ENCODE results near the gene RMP24.
"Not testable (repeated sequence)": the region's sequence is repeated elsewhere in the genome, so short reads cannot be mapped to it uniquely, and the experiment has no call there.

RMP24 gene

GRCh38 chr18:36017232-36017631 is 44.8 kb downstream of the RMP24 start:
- no peaks in the 10 kb centered on the region for H3K36me3 ChIP-seq (ENCODE audit: insufficient read depth, low read length)
- no peaks in the 10 kb centered on the region for H3K27me3 ChIP-seq (ENCODE audit: insufficient read depth, low read length)
- no peak overlapping the region for H3K4me3 ChIP-seq (ENCODE audit: low read length)
- no peak overlapping the region for H2AFZ ChIP-seq (ENCODE audit: low read depth, low read length)
- H3K4me1 ChIP-seq (ENCODE audit: insufficient read depth, low read length): no peaks in the 10 kb centered on the region
- no peaks in the 10 kb centered on the region for H3K9me3 ChIP-seq (ENCODE audit: low read length)

DNA sequence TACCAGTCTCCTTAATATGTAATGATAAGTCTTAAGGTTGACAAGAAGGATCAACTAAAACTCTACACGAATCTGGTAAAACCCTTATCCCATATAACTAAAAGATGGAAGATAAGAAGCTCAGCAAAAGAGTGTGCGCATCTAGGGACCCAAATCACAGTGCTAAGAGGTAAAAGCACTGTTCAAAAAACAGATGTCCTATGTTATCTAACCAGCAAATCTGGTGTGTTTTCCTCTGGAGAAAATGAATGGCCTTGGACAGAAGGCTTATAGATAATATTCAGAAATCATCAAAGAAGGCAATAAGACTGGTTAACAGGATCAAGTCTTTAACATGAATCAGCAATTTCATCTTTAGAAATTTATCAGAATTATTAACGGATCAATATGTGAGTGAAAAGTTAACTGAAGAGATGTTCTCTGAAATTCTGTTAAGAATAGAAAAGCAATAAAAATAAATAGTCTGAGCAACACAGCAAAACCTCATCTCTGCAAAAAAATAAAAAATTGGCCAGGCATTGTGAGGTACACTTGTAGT is 47.8 kb downstream of the RMP24 start:
- Histone ChIP-seq H3K9me3 (ENCODE audit: low read length) (no peaks in the 10 kb centered on the region), H3K27me3 (ENCODE audit: insufficient read depth, low read length) (no peaks in the 10 kb centered on the region), H3K4me3 (ENCODE audit: low read length) (no peak overlapping the region), H3K4me1 (ENCODE audit: insufficient read depth, low read length) (no peaks in the 10 kb centered on the region), H3K36me3 (ENCODE audit: insufficient read depth, low read length) (peaks cover 11% of the 10 kb centered on the region), H2AFZ (ENCODE audit: low read depth, low read length) (no peak overlapping the region)

DNA sequence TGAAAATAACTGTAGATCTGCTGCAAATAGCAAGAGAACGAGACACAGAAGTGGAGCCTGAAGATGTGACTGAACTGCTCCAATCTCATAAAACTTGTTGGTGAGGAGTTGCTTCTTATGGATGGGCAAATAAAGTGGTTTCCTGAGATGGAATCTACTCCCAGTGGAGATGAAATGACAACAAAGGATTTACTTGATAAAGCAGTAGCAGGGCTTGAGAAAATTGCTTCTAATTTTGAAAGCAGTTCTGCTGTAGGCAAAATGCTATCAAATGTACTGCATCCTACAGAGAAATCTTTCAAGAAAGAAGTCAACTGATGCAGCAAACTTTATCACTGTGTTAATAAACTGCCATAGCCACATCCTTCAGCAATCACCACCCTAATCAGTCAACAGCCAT is 50.9 kb downstream of the RMP24 start:
- Histone ChIP-seq H3K36me3 (ENCODE audit: insufficient read depth, low read length) (peaks cover 36% of the 10 kb centered on the region), H3K4me1 (ENCODE audit: insufficient read depth, low read length) (no peaks in the 10 kb centered on the region), H3K27me3 (ENCODE audit: insufficient read depth, low read length) (no peaks in the 10 kb centered on the region), H3K4me3 (ENCODE audit: low read length) (no peak overlapping the region), H3K9me3 (ENCODE audit: low read length) (no peaks in the 10 kb centered on the region), H2AFZ (ENCODE audit: low read depth, low read length) (no peak overlapping the region)

DNA sequence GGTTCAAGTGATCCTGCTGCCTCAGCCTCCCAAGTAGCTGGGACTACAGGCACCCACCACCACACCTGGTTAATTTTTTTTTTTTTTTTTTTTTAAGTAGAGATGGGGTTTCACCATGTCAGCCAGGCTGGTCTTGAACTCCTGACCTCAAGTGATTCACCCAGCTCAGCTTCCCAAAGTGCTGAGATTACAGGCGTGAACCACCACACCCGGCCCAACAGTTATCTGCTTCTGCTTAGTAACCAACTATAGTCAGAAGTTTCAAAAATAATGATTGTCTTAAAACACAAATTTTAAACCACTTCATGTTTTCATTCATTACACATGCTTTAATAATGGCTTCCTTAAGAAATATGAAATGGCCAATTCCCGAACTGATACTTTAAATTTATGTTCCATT is 51.8 kb downstream of the RMP24 start:
- H3K4me3 ChIP-seq (ENCODE audit: low read length); H3K4me1 ChIP-seq (ENCODE audit: insufficient read depth, low read length); H3K27me3 ChIP-seq (ENCODE audit: insufficient read depth, low read length); H3K9me3 ChIP-seq (ENCODE audit: low read length); H2AFZ ChIP-seq (ENCODE audit: low read depth, low read length): not testable (repeated sequence)
- H3K36me3 ChIP-seq (ENCODE audit: insufficient read depth, low read length): peaks cover 45% of the 10 kb centered on the region

GRCh38 chr18:36025025-36025424 is 52.5 kb downstream of the RMP24 start:
- no peak overlapping the region for H3K4me3 ChIP-seq (ENCODE audit: low read length)
- no peaks in the 10 kb centered on the region for H3K9me3 ChIP-seq (ENCODE audit: low read length)
- H2AFZ ChIP-seq (ENCODE audit: low read depth, low read length): no peak overlapping the region
- H3K4me1 ChIP-seq (ENCODE audit: insufficient read depth, low read length): no peaks in the 10 kb centered on the region
- H3K36me3 ChIP-seq (ENCODE audit: insufficient read depth, low read length): peaks cover 45% of the 10 kb centered on the region
- no peaks in the 10 kb centered on the region for H3K27me3 ChIP-seq (ENCODE audit: insufficient read depth, low read length)

DNA sequence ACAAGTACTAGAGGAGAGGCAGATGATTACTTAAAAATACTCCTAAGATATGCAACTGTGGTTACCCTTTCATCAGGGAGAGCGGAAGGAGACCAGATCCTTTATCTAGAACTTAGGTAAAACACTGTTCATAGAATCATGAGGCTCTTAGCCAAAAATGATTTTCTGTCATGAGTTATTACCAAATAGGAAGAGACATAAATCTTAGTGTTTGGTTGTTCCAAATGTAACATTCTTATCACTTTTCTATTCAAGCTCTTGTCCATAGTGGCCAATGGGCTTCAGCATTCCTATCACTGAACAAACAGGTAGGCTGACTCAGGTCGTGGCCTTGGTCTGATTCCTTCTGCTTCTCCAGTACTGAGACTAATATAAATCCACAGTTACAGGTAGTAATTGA is 56.4 kb downstream of the RMP24 start:
- Histone ChIP-seq H3K9me3 (ENCODE audit: low read length) (no peaks in the 10 kb centered on the region), H3K4me3 (ENCODE audit: low read length) (no peak overlapping the region), H2AFZ (ENCODE audit: low read depth, low read length) (no peak overlapping the region), H3K36me3 (ENCODE audit: insufficient read depth, low read length) (peaks cover 58% of the 10 kb centered on the region), H3K4me1 (ENCODE audit: insufficient read depth, low read length) (no peaks in the 10 kb centered on the region), H3K27me3 (ENCODE audit: insufficient read depth, low read length) (no peaks in the 10 kb centered on the region)

Data from neuron (in vitro differentiated cells).